Uterus (tissue), 4 donors: ENCODE measurements around the gene FAM174C. TPM values are rescaled to one million over a fixed set of nuclear protein-coding genes. Genes with fewer than 3 reads are reported as not detected.

ENCODE experiments used
- DNase-seq, 2 donors: peaks; one replicate each; pipeline ENCODE4 v3.0.0-alpha.2; 2019 to 2020
- H3K27ac ChIP-seq, 2 donors: fragments of 200-600 bp; sonication (generic); 1 replicate in 1 of 2; 2 replicates in 1 of 2; pipeline ENCODE4 v1.5.1; 2016 to 2018
- H3K27me3 ChIP-seq, 2 donors: fragments of 200-600 bp; sonication (generic); one replicate each; pipeline ENCODE4 v1.5.1; 2018 to 2019; ENCODE audit warnings: control low read depth in 1 of 2
- H3K36me3 ChIP-seq, 2 donors: fragments of 200-600 bp; sonication (generic); one replicate each; pipeline ENCODE4 v1.5.1; 2019; ENCODE audit warnings: control low read depth in 1 of 2
- H3K4me1 ChIP-seq, 2 donors: fragments of 200-600 bp; sonication (generic); one replicate each; pipeline ENCODE4 v1.5.1; 2018 to 2019; ENCODE audit warnings: control low read depth in 1 of 2
- H3K4me3 ChIP-seq, 2 donors: fragments of 200-600 bp; sonication (generic); 1 replicate in 1 of 2; 2 replicates in 1 of 2; pipeline ENCODE4 v1.5.1; 2018 to 2019; ENCODE audit warnings: mild to moderate bottlenecking in 1 of 2
- H3K9me3 ChIP-seq, 2 donors: fragments of 200-600 bp; sonication (generic); one replicate each; pipeline ENCODE4 v1.5.1; 2019; ENCODE audit warnings: control low read depth in 1 of 2
- POLR2A ChIP-seq, 2 donors: fragments of 450-650 bp; IDR thresholded peaks; one replicate each; pipeline ENCODE4 v1.6.1; 2016; ENCODE audit warnings: antibody characterized with exemption in 2 of 2, mild to moderate bottlenecking in 1 of 2, moderate library complexity in 1 of 2
- intact Hi-C: fragments of 100-400 bp; cut with DNase I; formaldehyde crosslinking; loops from one replicate; pipeline ENCODE4 v1.15.1; 2023; ENCODE audit warnings: low total_unique reads
- total RNA-seq, 4 donors: library from RNA; depleted of rRNA in 3 of 4; stranded (reverse); fragments of >200 nt in 3 of 4; gene quantifications; one replicate each; pipeline versions ENCODE4 v1.1.0 to v1.2.4, GENCODE V29; 2014 to 2023
- TF ChIP-seq, protein P1 (sequence below), 4 experiments: fragments of 200-600 bp in 2 of 4; fragments of 450-650 bp in 2 of 4; sonication (generic) in 2 of 4; IDR thresholded peaks; one replicate each; pipeline ENCODE4 v1.5.1; 2016 to 2019; ENCODE audit warnings: antibody characterized with exemption in 4 of 4, mild to moderate bottlenecking in 2 of 4, moderate library complexity in 1 of 4
- donor health status: DM: yes; HTN: yes; CAD: no.

The FAM174C gene
- total RNA-seq, 4 donors from 2014 or later, result 2.1 to 24.3 (median 7.1) TPM

DNA sequence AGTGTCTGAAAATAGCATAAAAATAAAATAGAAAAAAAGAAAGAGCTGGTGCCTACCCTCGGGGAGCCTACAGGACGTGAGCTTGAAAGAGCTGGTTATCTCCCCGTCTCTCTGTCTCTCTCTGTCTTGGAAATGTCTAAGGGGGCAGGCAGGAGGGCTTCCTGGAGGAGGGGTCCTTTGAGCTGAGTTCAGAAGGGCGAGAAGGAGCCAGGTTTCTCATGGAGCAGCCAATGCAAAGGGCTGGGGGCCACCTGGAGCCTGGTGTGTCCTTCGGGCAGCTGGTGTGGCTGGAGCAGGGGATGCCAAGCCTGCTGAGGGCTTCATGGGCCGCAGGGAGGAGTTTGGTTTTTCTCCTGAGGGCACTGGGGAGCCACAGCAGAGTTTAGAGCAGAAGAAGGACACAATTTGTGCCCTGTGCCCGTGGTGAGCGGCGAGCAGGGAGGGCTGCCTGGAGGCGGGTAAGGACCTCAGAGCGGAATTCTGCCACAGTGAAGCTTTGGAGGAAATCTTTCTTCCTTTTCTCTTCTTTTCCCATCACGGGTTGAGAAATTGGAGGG, 49.0 kb downstream of the FAM174C start:
- Histone ChIP-seq H3K27ac (no peak overlapping the region), H3K9me3 (no peaks in the 10 kb centered on the region), H3K4me3 (no peak overlapping the region), H3K36me3 (no peaks in the 10 kb centered on the region), H3K4me1 (no peaks in the 10 kb centered on the region), H3K27me3 (peaks cover 0 to 10% of the 10 kb centered on the region in 2 donors)
- DNase-seq, result no peak
- TF ChIP-seq, protein P1, sequence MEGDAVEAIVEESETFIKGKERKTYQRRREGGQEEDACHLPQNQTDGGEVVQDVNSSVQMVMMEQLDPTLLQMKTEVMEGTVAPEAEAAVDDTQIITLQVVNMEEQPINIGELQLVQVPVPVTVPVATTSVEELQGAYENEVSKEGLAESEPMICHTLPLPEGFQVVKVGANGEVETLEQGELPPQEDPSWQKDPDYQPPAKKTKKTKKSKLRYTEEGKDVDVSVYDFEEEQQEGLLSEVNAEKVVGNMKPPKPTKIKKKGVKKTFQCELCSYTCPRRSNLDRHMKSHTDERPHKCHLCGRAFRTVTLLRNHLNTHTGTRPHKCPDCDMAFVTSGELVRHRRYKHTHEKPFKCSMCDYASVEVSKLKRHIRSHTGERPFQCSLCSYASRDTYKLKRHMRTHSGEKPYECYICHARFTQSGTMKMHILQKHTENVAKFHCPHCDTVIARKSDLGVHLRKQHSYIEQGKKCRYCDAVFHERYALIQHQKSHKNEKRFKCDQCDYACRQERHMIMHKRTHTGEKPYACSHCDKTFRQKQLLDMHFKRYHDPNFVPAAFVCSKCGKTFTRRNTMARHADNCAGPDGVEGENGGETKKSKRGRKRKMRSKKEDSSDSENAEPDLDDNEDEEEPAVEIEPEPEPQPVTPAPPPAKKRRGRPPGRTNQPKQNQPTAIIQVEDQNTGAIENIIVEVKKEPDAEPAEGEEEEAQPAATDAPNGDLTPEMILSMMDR (IDR thresholded peaks at IDR 0.05), result no peak
- TF ChIP-seq POLR2A (IDR thresholded peaks at IDR 0.05), result no peak
- intact Hi-C loops, result no loop called here

DNA sequence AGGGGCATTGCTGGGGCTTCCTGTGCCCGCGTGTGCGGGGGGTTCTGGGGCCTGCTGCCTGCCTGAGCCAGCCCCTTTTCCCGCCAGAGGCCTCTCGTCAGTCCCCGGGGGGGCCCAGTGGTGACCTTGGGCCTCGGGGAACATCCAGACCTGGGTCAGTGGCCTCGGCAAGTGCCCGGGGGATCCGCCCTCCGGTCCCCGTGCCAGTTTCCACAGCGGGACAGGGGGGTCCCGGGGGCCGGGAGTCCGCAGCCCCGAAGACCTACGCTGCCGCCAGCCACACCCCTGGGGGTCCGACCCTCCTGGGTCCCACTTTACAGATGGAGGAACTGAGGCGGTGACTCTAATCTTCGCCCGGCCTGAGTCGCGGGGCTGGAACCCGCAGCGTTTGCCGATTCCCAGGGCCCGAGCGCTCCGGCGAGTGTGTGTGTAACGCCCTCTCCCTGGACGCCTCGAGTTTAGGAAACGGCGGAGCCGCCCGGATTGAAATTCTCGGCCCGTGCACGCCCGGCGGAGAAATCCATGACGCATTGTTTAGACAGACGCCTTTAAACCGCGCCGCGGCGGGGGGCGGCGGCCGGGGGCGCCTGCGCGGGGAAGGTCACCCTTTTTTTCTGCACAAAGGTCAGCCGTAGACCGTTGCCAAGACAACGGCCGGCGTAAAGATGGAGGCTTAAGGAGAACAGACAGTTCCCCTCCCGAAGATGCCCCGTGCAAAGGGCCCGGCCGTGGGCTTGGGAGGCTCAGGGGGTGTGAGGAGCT, 49.7 kb downstream of the FAM174C start:
- intact Hi-C loops, result no loop called here
- TF ChIP-seq POLR2A (IDR thresholded peaks at IDR 0.05), result no peak
- TF ChIP-seq, protein P1 (IDR thresholded peaks at IDR 0.05), result no peak

DNA sequence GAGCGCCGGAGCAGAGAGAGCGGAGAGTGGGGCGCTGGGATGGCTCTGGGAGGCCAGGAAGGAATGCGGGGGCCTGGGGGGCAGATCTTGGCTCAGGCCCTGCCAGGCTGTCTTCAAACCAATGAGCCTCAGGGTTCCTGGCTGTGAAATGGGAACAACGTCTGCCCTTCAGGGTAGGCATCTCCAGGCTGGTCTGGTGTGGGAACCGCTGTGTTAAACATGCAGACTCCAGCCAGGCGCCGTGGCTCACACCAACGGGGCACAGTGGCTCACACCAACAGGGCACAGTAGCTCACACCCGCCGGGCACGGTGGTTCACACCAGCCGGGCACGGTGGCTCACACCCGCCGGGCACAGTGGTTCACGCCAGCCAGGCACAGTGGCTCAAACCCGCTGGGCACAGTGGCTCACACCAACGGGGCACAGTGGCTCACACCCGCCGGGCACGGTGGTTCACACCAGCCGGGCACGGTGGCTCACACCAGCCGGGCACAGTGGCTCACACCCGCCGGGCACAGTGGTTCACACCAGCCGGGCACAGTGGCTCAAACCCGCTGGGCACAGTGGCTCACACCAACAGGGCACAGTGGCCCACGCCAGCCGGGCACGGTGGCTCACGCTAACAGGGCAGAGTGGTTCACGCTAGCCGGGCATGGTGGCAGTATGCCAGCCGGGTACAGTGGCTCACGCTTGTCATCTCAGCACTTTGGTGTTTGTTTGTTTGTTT, 50.4 kb downstream of the FAM174C start:
- Histone ChIP-seq H3K4me3 (peak overlapping the region in 1 of 2 donors; percentile 25), H3K27ac (no peak overlapping the region), H3K9me3 (no peaks in the 10 kb centered on the region), H3K4me1 (no peaks in the 10 kb centered on the region), H3K27me3 (peaks cover 0 to 8% of the 10 kb centered on the region in 2 donors), H3K36me3 (no peaks in the 10 kb centered on the region)
- DNase-seq, result no peak
- no peak for TF ChIP-seq POLR2A (IDR thresholded peaks at IDR 0.05)
- TF ChIP-seq, protein P1 (IDR thresholded peaks at IDR 0.05), result no peak
- intact Hi-C loops, result no loop called here

More for the DNA sequence above, 49.7 kb downstream of the FAM174C start:
- no peaks in the 10 kb centered on the region for H3K4me1 ChIP-seq
- DNase-seq, result peak; percentile 31 to 40
- H3K36me3 ChIP-seq, result no peaks in the 10 kb centered on the region
- peaks cover 0 to 10% of the 10 kb centered on the region in 2 donors for H3K27me3 ChIP-seq
- no peak overlapping the region for H3K27ac ChIP-seq
- no peaks in the 10 kb centered on the region for H3K9me3 ChIP-seq
- H3K4me3 ChIP-seq, result peak overlapping the region; percentile 19 to 25

DNA sequence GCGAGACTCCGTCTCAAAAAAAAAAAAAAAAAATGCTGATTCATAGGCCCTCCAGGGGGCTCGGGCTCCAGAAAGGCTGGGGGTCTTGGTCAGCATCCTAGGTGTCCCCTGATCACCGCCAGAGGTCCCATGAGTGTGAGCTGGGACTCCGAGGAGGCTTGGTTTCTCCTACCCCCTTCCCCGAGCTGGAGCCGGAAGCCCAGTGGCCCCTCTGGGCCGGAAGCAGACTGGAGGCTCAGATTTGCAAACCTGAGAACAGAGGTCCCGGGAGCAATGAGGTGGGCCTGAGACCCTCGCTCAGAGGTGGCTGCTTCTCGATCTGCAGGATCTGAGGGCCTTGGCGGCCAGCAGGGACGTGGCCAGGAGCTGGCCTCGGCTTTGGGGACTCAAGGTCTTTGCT, 51.8 kb downstream of the FAM174C start:
- H3K27me3 ChIP-seq, result peaks cover 0 to 8% of the 10 kb centered on the region in 2 donors
- TF ChIP-seq POLR2A (IDR thresholded peaks at IDR 0.05), result no peak
- TF ChIP-seq, protein P1 (IDR thresholded peaks at IDR 0.05), result no peak
- intact Hi-C loops, result no loop called here

More for the DNA sequence above, 51.8 kb downstream of the FAM174C start:
- Histone ChIP-seq H3K27ac (no peak overlapping the region), H3K9me3 (no peaks in the 10 kb centered on the region), H3K4me3 (no peak overlapping the region), H3K4me1 (no peaks in the 10 kb centered on the region), H3K36me3 (no peaks in the 10 kb centered on the region)
- no peak for DNase-seq

Other genes starting within 250 kb of the FAM174C start
- 100 to 1,000 TPM in 2 of 4 donors, 10 to 100 TPM in 2; 14.3 to 186 (median 88.5) TPM for gene CNN2, start 248.9 kb upstream of the FAM174C start, total RNA-seq
- gene ABCA7, start 235.4 kb upstream of the FAM174C start, total RNA-seq, result 10 to 100 TPM in 1 of 4 donors, 1 to 10 TPM in 2, under 1 TPM in 1; 0.59 to 10.4 (median 2.7) TPM
- gene ARHGAP45, start 208.4 kb upstream of the FAM174C start, total RNA-seq, result 100 to 1,000 TPM in 1 of 4 donors, 1 to 10 TPM in 3; 4.1 to 154 (median 8.6) TPM
- 100 to 1,000 TPM in 1 of 4 donors, 10 to 100 TPM in 3; 13.6 to 112 (median 59.8) TPM for gene POLR2E, start 180.2 kb upstream of the FAM174C start, total RNA-seq
- 100 to 1,000 TPM in 3 of 4 donors, 10 to 100 TPM in 1; 68.2 to 357 (median 163) TPM for gene GPX4, start 171.5 kb upstream of the FAM174C start, total RNA-seq
- 100 to 1,000 TPM in 1 of 4 donors, 10 to 100 TPM in 1, 1 to 10 TPM in 2; 4.4 to 107 (median 10.7) TPM for gene SBNO2, start 101.3 kb upstream of the FAM174C start, total RNA-seq
- gene STK11, start 69.8 kb upstream of the FAM174C start, total RNA-seq, result 10 to 100 TPM; 17.4 to 62.8 (median 43.3) TPM
- gene CBARP, start 37.5 kb upstream of the FAM174C start, total RNA-seq, result 1 to 10 TPM in 2 of 4 donors, under 1 TPM in 1, not detected in 1; 0.26 to 1.5 (median 1.0) TPM
- gene ATP5F1D, start 33.8 kb upstream of the FAM174C start, total RNA-seq, result 100 to 1,000 TPM in 2 of 4 donors, 10 to 100 TPM in 1, 1 to 10 TPM in 1; 4.7 to 164 (median 68.9) TPM
- gene MIDN, start 26.9 kb upstream of the FAM174C start, total RNA-seq, result 100 to 1,000 TPM in 1 of 4 donors, 10 to 100 TPM in 2, under 1 TPM in 1; 0.77 to 108 (median 15.0) TPM
- gene CIRBP, start 6.2 kb upstream of the FAM174C start, total RNA-seq, result 100 to 1,000 TPM; 235 to 950 (median 535) TPM
- gene EFNA2, start 10.3 kb downstream of the FAM174C start, total RNA-seq, result under 1 TPM in 1 of 4 donors, not detected in 3; 0.76 TPM
- 10 to 100 TPM; 39.2 to 65.5 (median 42.1) TPM for gene NDUFS7, start 108.4 kb downstream of the FAM174C start, total RNA-seq
- 10 to 100 TPM in 2 of 4 donors, 1 to 10 TPM in 2; 3.3 to 14.4 (median 8.4) TPM for gene GAMT, start 126.0 kb downstream of the FAM174C start, total RNA-seq
- 100 to 1,000 TPM in 1 of 4 donors, 10 to 100 TPM in 1, 1 to 10 TPM in 2; 1.2 to 102 (median 23.8) TPM for gene DAZAP1, start 132.1 kb downstream of the FAM174C start, total RNA-seq
- gene RPS15, start 162.9 kb downstream of the FAM174C start, total RNA-seq, result 1,000 to 10,000 TPM in 3 of 4 donors, 100 to 1,000 TPM in 1; 648 to 5,728 (median 1,854) TPM
- 1 to 10 TPM in 1 of 4 donors, under 1 TPM in 2, not detected in 1; 0.12 to 3.5 (median 0.77) TPM for gene APC2, start 174.6 kb downstream of the FAM174C start, total RNA-seq
- 10 to 100 TPM; 17.7 to 32.9 (median 28.9) TPM for gene C19orf25, start 203.7 kb downstream of the FAM174C start, total RNA-seq
- 1 to 10 TPM in 2 of 4 donors, under 1 TPM in 1, not detected in 1; under 0.01 to 6.4 (median 4.6) TPM for gene PCSK4, start 214.8 kb downstream of the FAM174C start, total RNA-seq
- 1 to 10 TPM in 1 of 4 donors, under 1 TPM in 2, not detected in 1; 0.76 to 3.0 (median 0.77) TPM for gene REEP6, start 215.7 kb downstream of the FAM174C start, total RNA-seq
- gene ADAMTSL5, start 237.5 kb downstream of the FAM174C start, total RNA-seq, result 10 to 100 TPM in 3 of 4 donors, 1 to 10 TPM in 1; 3.5 to 39.4 (median 12.6) TPM
- 1 to 10 TPM in 1 of 4 donors, under 1 TPM in 1, not detected in 2; 0.21 to 2.7 TPM for gene PLK5, start 248.5 kb downstream of the FAM174C start, total RNA-seq